NT2/D1 (cell line): ENCODE measurements around the gene MIPOL1.

ENCODE experiments used
- DNase-seq: peaks from one replicate; pipeline ENCODE4 v3.0.0-alpha.2; 2011; ENCODE audit warnings: low read depth, low spot score
- H3K27me3 ChIP-seq: 2 replicates; pipeline ENCODE4 v1.6.0; 2011; ENCODE audit warnings: mild to moderate bottlenecking; ENCODE audit not compliant: insufficient read length, insufficient read depth
- H3K36me3 ChIP-seq: 2 replicates; pipeline ENCODE4 v1.6.1; 2011; ENCODE audit warnings: mild to moderate bottlenecking, low read length, mixed read lengths; ENCODE audit not compliant: insufficient read depth, insufficient read length
- H3K4me1 ChIP-seq: 2 replicates; pipeline ENCODE4 v1.5.1; 2011; ENCODE audit not compliant: insufficient read depth, insufficient read length
- H3K4me3 ChIP-seq: 2 replicates; pipeline ENCODE4 v1.5.1; 2011; ENCODE audit warnings: low read depth; ENCODE audit not compliant: insufficient read length
- H3K9ac ChIP-seq: 2 replicates; pipeline ENCODE4 v1.6.0; 2011; ENCODE audit warnings: low read depth; ENCODE audit not compliant: insufficient read length
- H3K9me3 ChIP-seq: 2 replicates; pipeline ENCODE4 v1.5.1; 2011; ENCODE audit warnings: mild to moderate bottlenecking, low read length; ENCODE audit not compliant: insufficient read depth
- SUZ12 ChIP-seq: IDR thresholded peaks from 2 replicates; pipeline ENCODE4 v1.6.1; 2011; ENCODE audit not compliant: insufficient read length, insufficient read depth; ENCODE audit errors: extremely low read depth
- YY1 ChIP-seq: IDR thresholded peaks from 2 replicates; pipeline ENCODE4 v1.6.1; 2011; ENCODE audit not compliant: insufficient read length, insufficient read depth
- ZNF274 ChIP-seq: IDR thresholded peaks from 2 replicates; pipeline ENCODE4 v1.6.1; 2011; ENCODE audit warnings: mild to moderate bottlenecking, low read depth, low read length

Gene MIPOL1

DNA sequence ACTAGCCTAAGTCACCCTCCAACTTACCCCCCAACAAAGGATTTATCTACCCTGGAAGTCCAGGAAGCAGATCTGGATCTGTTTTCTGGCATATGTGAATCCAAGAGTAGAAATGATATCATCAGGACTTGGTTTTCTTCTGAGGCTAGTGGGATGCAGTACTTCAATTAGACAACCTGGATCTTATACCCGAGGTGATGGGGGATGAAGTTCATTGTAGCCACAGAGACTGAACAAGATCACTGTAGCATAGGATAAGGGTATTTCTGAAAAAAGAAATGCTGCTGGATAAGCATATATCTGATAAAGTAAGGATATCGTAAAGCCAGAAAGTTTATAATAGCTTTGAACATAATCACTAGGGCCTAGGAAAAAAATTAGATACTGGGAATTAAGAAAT lies 222.9 kb downstream of the MIPOL1 start:
- Histone ChIP-seq H3K4me1 (no peaks in the 10 kb centered on the region), H3K36me3 (no peaks in the 10 kb centered on the region), H3K27me3 (no peaks in the 10 kb centered on the region), H3K9me3 (no peaks in the 10 kb centered on the region), H3K9ac (no peak overlapping the region), H3K4me3 (no peak overlapping the region)
- TF ChIP-seq YY1 (no peak), ZNF274 (no peak), SUZ12 (no peak)
- DNase-seq = no peak

DNA sequence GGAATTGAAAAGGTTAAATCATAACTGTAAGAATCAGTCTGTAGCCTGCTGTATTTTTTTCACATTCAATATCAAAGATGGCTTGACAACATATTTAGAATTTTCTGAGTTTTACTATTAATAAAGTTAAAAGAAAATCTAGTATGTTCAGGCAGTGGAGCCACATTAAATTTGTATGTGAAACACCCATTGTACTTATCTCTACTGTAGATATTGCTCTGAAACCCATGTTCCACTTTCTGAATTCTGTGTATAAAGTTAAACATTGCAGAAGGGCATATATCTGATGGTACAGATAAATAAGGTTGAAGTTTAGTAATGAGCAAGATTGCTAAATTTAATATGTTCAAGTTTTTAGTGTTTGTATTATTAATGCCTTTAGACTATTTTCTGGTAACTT lies 224.6 kb downstream of the MIPOL1 start:
- DNase-seq = no peak
- Histone ChIP-seq H3K9ac (no peak overlapping the region), H3K4me3 (no peak overlapping the region), H3K4me1 (no peaks in the 10 kb centered on the region), H3K27me3 (no peaks in the 10 kb centered on the region), H3K36me3 (no peaks in the 10 kb centered on the region), H3K9me3 (no peaks in the 10 kb centered on the region)
- no peak for TF ChIP-seq ZNF274

GRCh38 chr14:37422748-37423147 lies 225.0 kb downstream of the MIPOL1 start:
- Histone ChIP-seq H3K27me3 (no peaks in the 10 kb centered on the region), H3K9me3 (no peaks in the 10 kb centered on the region), H3K4me3 (no peak overlapping the region), H3K9ac (no peak overlapping the region), H3K4me1 (no peaks in the 10 kb centered on the region), H3K36me3 (no peaks in the 10 kb centered on the region)
- TF ChIP-seq YY1 (no peak), ZNF274 (no peak), SUZ12 (no peak)
- DNase-seq = no peak

DNA sequence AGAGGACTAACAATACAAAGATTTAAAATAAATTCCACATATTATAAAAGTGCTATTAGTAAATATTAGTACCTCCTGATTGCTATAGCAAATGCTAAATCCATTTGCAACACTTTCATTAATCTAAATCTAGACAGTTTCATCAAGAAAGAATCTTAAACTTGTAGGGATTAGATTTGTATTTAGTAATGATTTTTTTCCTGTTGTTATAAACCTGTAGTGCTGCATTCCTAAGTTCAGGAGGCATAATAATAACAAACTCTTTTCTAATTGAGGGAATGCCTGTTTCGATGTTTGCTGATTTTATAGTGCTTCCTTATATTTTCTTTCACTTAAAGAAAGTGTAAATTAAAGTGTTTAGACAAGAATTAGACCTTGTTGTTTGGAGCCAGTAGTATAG lies 231.2 kb downstream of the MIPOL1 start:
- Histone ChIP-seq H3K36me3 (no peaks in the 10 kb centered on the region), H3K4me3 (no peak overlapping the region), H3K27me3 (no peaks in the 10 kb centered on the region), H3K9me3 (no peaks in the 10 kb centered on the region), H3K9ac (no peak overlapping the region), H3K4me1 (no peaks in the 10 kb centered on the region)
- TF ChIP-seq ZNF274 (no peak), YY1 (no peak), SUZ12 (no peak)
- no peak for DNase-seq

GRCh38 chr14:37429618-37430017 lies 231.9 kb downstream of the MIPOL1 start:
- Histone ChIP-seq H3K36me3 (no peaks in the 10 kb centered on the region), H3K27me3 (no peaks in the 10 kb centered on the region), H3K9me3 (no peaks in the 10 kb centered on the region), H3K4me1 (no peaks in the 10 kb centered on the region), H3K9ac (no peak overlapping the region), H3K4me3 (no peak overlapping the region)
- no peak for DNase-seq
- no peak for TF ChIP-seq YY1
- TF ChIP-seq ZNF274 = no peak
- no peak for TF ChIP-seq SUZ12

- Histone ChIP-seq H3K27me3 (no peaks in the 10 kb centered on the region), H3K36me3 (no peaks in the 10 kb centered on the region), H3K9ac (no peak overlapping the region), H3K4me1 (no peaks in the 10 kb centered on the region), H3K4me3 (no peak overlapping the region), H3K9me3 (no peaks in the 10 kb centered on the region)
- no peak for DNase-seq
- TF ChIP-seq SUZ12 = no peak
- no peak for TF ChIP-seq YY1
- TF ChIP-seq ZNF274 = no peak
Observed at GRCh38 chr14:37434867-37435266, 237.1 kb downstream of the MIPOL1 start.

DNA sequence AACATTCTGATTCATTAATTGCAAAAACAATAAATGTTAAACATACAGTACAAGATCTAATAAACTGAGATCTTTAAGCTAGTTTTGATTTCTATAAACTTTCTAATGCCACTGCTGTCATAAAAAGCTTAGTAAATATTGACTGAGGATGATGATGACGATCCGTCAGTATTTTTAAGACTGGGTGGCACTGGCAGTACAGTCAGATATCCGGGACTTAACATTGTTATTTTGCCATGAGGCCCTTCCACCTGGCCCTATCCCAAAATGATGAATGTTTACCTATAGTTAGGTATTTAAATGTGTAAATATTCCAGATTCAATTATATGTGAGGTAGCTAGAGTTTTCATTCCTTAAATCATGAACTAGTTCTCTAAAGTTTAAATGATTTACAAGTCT lies 238.8 kb downstream of the MIPOL1 start:
- H3K9ac ChIP-seq = no peak overlapping the region
- TF ChIP-seq ZNF274 (no peak), YY1 (no peak), SUZ12 (no peak)
- H3K4me1 ChIP-seq = no peaks in the 10 kb centered on the region
- no peaks in the 10 kb centered on the region for H3K9me3 ChIP-seq
- H3K4me3 ChIP-seq = no peak overlapping the region
- H3K36me3 ChIP-seq = no peaks in the 10 kb centered on the region
- no peak for DNase-seq
- H3K27me3 ChIP-seq = no peaks in the 10 kb centered on the region

- H3K36me3 ChIP-seq = no peaks in the 10 kb centered on the region
- H3K27me3 ChIP-seq = no peaks in the 10 kb centered on the region
- no peak overlapping the region for H3K4me3 ChIP-seq
- DNase-seq = no peak
- H3K9ac ChIP-seq = no peak overlapping the region
- no peak for TF ChIP-seq YY1
- TF ChIP-seq ZNF274 = no peak
- no peaks in the 10 kb centered on the region for H3K4me1 ChIP-seq
- no peaks in the 10 kb centered on the region for H3K9me3 ChIP-seq
Observed at GRCh38 chr14:37437490-37437889, 239.8 kb downstream of the MIPOL1 start.
